ENCODE measurements around the gene ANKS1A.

Gene ANKS1A

GRCh38 chr6:35058865-35059522 lies 169.9 kb downstream of the ANKS1A start:
- no peak for DNase-seq

- no peak for DNase-seq
These were observed 170.7 kb downstream of the ANKS1A start for GRCh38 chr6:35059596-35060345.

- DNase-seq: no peak
These were observed 172.1 kb downstream of the ANKS1A start for GRCh38 chr6:35061102-35061615.

- no peak for DNase-seq
These were observed 172.8 kb downstream of the ANKS1A start for GRCh38 chr6:35061651-35062410.

- DNase-seq: no peak
These were observed 173.9 kb downstream of the ANKS1A start for GRCh38 chr6:35062676-35063574.

- no peak for DNase-seq
These were observed 174.7 kb downstream of the ANKS1A start for GRCh38 chr6:35063701-35064280.

- DNase-seq: no peak
These were observed 175.2 kb downstream of the ANKS1A start for GRCh38 chr6:35064290-35064689.

GRCh38 chr6:35064757-35065440 lies 175.8 kb downstream of the ANKS1A start:
- DNase-seq: no peak

GRCh38 chr6:35065441-35065800 lies 176.4 kb downstream of the ANKS1A start:
- DNase-seq: no peak

- DNase-seq: no peak
These were observed 176.8 kb downstream of the ANKS1A start for GRCh38 chr6:35065870-35066269.

GRCh38 chr6:35067234-35067633 lies 178.2 kb downstream of the ANKS1A start:
- DNase-seq: no peak

GRCh38 chr6:35068206-35068605 lies 179.2 kb downstream of the ANKS1A start:
- DNase-seq: no peak

- DNase-seq: no peak
These were observed 179.6 kb downstream of the ANKS1A start for GRCh38 chr6:35068644-35069043.

- no peak for DNase-seq
These were observed 180.2 kb downstream of the ANKS1A start for GRCh38 chr6:35069262-35069661.

- no peak for DNase-seq
These were observed 181.1 kb downstream of the ANKS1A start for GRCh38 chr6:35070111-35070510.

- DNase-seq: no peak
These were observed 182.4 kb downstream of the ANKS1A start for GRCh38 chr6:35071347-35071994.

GRCh38 chr6:35072051-35072697 lies 183.1 kb downstream of the ANKS1A start:
- no peak for DNase-seq

GRCh38 chr6:35072698-35073055 lies 183.6 kb downstream of the ANKS1A start:
- DNase-seq: no peak

GRCh38 chr6:35073211-35073610 lies 184.2 kb downstream of the ANKS1A start:
- DNase-seq: no peak

- no peak for DNase-seq
These were observed 184.9 kb downstream of the ANKS1A start for GRCh38 chr6:35073766-35074471.
